ENCODE results near the gene ERFE.

The ERFE gene

DNA sequence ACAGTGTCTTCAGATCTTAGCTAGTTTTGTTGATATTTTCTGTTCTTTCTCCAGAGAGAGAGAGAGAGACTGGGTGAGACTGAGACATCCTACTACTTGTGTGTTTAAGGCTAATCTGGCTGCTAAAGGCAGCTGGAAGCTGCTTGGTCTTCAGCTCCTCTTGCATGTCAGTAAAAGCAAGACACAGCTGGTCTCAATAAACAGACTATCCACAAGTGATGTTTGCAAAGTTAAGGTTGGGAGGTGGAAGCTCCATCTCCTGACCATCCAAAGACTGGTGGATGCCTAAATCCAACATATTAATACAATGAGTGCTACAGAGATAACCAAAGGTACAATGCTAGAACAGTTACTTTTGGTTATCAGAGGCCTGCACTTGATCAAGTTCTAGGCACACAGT is 17.8 kb downstream of the ERFE start:
- Histone ChIP-seq H3K9me3 (ENCODE audit: insufficient read depth, low read length) (no peaks in the 10 kb centered on the region), H4K20me1 (ENCODE audit: low read depth, low read length) (no peaks in the 10 kb centered on the region), H3K27ac (ENCODE audit: low read depth, low read length) (no peak overlapping the region), H3F3A (ENCODE audit: insufficient read depth) (no peaks in the 10 kb centered on the region), H2AFZ (ENCODE audit: low read depth, low read length, severe bottlenecking) (no peak overlapping the region), H3K27me3 (ENCODE audit: low read length) (no peaks in the 10 kb centered on the region), H3K9ac (ENCODE audit: low read length) (no peak overlapping the region), H3K36me3 (ENCODE audit: low read length) (peaks cover 34% of the 10 kb centered on the region), H3K4me3 (ENCODE audit: insufficient read depth, low read length, poor library complexity, severe bottlenecking) (no peak overlapping the region), H3K9me2 (replicated peaks; ENCODE audit: insufficient read depth, low read length) (no peaks in the 10 kb centered on the region), H3K79me2 (ENCODE audit: insufficient read depth, low read length) (no peaks in the 10 kb centered on the region), H3K4me2 (ENCODE audit: low read depth, low read length, poor library complexity, severe bottlenecking) (no peak overlapping the region)
- TF ChIP-seq EZH2phosphoT487 (conservative IDR thresholded peaks at IDR 0.05; ENCODE audit: low read length), result no peak
- no peak for TF ChIP-seq CTCF (IDR thresholded peaks at IDR 0.05; ENCODE audit: insufficient read depth, low read length, poor library complexity, severe bottlenecking)

- Histone ChIP-seq H3K9me2 (replicated peaks; ENCODE audit: insufficient read depth, low read length) (no peaks in the 10 kb centered on the region), H3K4me2 (ENCODE audit: low read depth, low read length, poor library complexity, severe bottlenecking) (no peak overlapping the region), H2AFZ (ENCODE audit: low read depth, low read length, severe bottlenecking) (no peak overlapping the region), H3K36me3 (ENCODE audit: low read length) (peaks cover 57% of the 10 kb centered on the region), H4K20me1 (ENCODE audit: low read depth, low read length) (no peaks in the 10 kb centered on the region), H3K4me3 (ENCODE audit: insufficient read depth, low read length, poor library complexity, severe bottlenecking) (no peak overlapping the region), H3K9me3 (ENCODE audit: insufficient read depth, low read length) (no peaks in the 10 kb centered on the region), H3K79me2 (ENCODE audit: insufficient read depth, low read length) (no peaks in the 10 kb centered on the region), H3F3A (ENCODE audit: insufficient read depth) (no peaks in the 10 kb centered on the region), H3K27me3 (ENCODE audit: low read length) (no peaks in the 10 kb centered on the region), H3K9ac (ENCODE audit: low read length) (no peak overlapping the region), H3K27ac (ENCODE audit: low read depth, low read length) (no peak overlapping the region)
- TF ChIP-seq CTCF (IDR thresholded peaks at IDR 0.05; ENCODE audit: insufficient read depth, low read length, poor library complexity, severe bottlenecking) (no peak), EZH2phosphoT487 (conservative IDR thresholded peaks at IDR 0.05; ENCODE audit: low read length) (no peak)
These were observed 21.8 kb downstream of the ERFE start for GRCh38 chr2:238180554-238180953.

DNA sequence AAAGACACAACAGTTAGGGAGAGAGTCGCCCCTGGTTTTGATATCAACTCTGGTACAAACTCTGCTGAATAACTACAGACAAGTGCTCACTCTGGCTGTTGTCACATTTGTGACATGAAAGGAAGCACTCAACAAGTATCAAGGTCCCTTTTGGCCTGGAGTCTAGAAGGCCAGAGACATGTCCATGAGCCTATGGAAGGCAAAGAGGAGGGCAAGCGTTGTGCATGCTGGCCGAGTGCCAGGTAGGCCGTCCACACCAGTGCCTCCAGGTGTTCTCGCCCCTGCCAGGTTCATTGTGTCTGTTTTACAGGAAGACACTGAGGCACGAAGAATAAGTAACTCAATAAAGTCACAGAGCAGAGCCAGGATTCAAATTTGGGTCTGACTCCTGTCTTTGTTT is 23.6 kb downstream of the ERFE start:
- H3K9me3 ChIP-seq (ENCODE audit: insufficient read depth, low read length), result no peaks in the 10 kb centered on the region
- H3K4me3 ChIP-seq (ENCODE audit: insufficient read depth, low read length, poor library complexity, severe bottlenecking), result no peak overlapping the region
- H2AFZ ChIP-seq (ENCODE audit: low read depth, low read length, severe bottlenecking), result no peak overlapping the region
- H3K9me2 ChIP-seq (replicated peaks; ENCODE audit: insufficient read depth, low read length), result no peaks in the 10 kb centered on the region
- H3K79me2 ChIP-seq (ENCODE audit: insufficient read depth, low read length), result no peaks in the 10 kb centered on the region
- no peak overlapping the region for H3K27ac ChIP-seq (ENCODE audit: low read depth, low read length)
- H3K4me2 ChIP-seq (ENCODE audit: low read depth, low read length, poor library complexity, severe bottlenecking), result no peak overlapping the region
- TF ChIP-seq EZH2phosphoT487 (conservative IDR thresholded peaks at IDR 0.05; ENCODE audit: low read length) (no peak), CTCF (IDR thresholded peaks at IDR 0.05; ENCODE audit: insufficient read depth, low read length, poor library complexity, severe bottlenecking) (no peak)
- H3K9ac ChIP-seq (ENCODE audit: low read length), result no peak overlapping the region
- no peaks in the 10 kb centered on the region for H3F3A ChIP-seq (ENCODE audit: insufficient read depth)
- no peaks in the 10 kb centered on the region for H3K27me3 ChIP-seq (ENCODE audit: low read length)
- H3K36me3 ChIP-seq (ENCODE audit: low read length), result peaks cover 71% of the 10 kb centered on the region
- no peaks in the 10 kb centered on the region for H4K20me1 ChIP-seq (ENCODE audit: low read depth, low read length)
